Fibroblast of skin of right biceps (primary cell): ENCODE results near the gene DNAJB2.
"Not testable (repeated sequence)": the region's sequence is repeated elsewhere in the genome, so short reads cannot be mapped to it uniquely, and the experiment has no call there.

Experiments
- DNase-seq: peaks from one replicate; pipeline ENCODE4 v3.0.0-alpha.2; 2013

Gene DNAJB2

DNA sequence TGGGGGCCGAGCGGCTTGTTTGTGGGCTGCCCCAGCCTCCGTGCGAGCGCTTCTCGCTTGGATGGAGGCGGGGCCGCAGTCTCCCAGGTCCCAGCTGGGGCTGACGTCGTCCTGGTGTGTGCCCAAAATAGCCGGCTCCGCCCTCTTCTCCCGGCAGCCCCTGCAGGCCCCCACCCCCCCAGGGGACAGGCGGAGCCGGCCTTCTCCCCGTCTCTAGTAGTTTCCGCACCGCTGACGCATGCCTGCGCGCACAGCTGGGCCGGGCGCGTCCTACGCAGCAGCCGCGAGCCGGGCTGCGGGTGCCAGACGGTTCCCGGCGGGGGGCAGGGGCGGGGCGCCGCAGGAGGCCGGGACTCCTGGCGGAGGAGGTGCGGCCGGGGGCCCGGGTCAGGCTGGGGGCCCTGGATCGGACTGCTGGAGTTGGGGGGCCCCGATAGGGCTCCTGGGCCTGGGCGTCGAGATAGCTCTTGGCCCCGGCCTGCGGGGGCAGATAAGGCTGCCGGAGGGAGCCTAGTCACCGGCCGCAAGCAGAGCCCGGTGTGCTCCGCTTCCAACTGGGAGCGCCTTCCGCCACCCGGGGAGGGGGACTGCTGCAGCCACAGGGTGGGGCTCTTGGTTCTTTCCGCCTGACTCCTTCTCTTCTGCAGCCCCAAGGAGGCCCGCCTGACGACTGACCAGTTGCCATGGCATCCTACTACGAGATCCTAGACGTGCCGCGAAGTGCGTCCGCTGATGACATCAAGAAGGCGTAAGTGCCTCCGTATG, at the start of gene DNAJB2:
Gene DNAJB2, plus strand, starts transcription at position 216 of the 765 bp plus-strand sequence. Its CDS starts 468 bp downstream, at position 684.
- DNase-seq = peak; percentile 100

DNA sequence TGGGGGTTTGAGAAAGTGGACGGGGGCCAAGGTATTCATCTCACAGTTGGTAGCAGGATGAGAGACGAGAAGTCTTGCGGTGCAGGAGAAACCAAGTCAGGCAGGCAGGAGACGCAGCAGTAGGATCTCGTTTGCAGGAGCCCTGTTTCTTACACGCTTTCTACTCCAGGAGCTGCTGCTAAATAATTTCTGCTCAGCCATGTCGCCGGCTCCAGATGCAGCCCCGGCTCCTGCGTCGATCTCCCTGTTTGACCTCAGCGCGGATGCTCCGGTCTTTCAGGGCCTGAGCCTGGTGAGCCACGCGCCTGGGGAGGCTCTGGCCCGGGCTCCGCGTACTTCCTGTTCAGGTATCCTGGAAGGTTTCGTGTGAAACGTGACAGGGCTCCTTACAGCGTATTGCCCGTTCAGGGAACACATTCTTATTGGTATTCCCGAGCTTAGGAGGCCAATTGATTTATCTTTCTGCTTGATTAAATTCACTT, 49.1 kb upstream of the DNAJB2 start:
- DNase-seq = peak; percentile 66

DNA sequence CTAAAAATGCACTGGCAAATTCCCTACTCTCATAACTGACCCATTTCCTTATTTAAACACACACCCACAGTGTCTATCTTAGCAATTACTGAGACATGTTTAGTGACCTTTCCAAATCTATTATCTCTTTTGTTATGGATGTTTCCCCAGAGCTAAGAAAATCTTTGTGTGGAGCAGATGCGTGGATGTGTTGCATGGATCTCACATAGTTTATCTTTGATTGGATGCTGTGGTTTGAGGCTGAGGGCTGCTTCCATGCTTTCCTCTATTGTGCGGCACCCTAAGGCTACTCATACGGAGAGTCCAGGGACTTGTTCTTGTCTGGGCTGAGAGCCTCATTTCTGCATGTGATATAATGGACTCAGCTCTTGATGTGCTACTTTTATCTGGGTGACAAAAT, 44.8 kb upstream of the DNAJB2 start:
- no peak for DNase-seq

DNA sequence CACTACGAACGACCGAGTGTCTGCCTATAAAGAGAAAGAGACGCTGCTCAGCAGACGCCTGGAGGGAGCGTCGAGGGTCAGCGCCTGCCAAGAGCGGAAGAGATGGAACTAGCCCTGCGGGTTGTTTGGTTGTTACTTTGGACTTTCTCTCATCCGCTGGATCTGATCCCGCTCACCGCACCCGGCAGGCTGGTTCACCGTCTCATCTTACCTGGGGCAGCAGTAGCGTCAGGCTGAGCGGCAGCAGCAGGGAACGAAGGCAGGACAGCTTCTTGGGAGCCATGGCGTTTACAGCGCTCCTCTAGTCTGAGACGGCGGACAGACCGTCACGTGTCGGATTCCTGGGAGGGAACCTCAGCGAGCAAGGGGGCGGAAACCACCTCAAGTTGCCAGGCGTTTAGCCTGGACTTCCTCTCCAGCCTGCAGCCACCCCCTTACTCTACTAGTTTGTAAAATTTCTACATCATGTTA, 35.8 kb upstream of the DNAJB2 start:
- no peak for DNase-seq

DNA sequence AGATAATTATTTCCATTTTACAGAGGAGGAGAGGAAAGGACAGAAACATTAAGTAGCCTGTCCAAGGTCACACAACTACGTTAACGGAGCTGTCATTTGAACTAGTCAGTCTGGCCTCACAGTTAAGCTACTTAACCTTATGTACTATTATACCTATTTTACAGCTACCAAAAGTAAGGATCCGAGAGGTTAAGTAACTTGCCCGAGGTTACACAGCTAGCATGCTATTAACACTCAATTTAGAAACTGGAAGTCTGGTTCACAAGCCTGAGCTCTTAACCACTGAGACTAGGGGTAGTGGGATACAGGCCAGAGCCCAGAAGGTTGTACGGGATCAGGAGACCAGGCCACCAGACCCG, 34.4 kb upstream of the DNAJB2 start:
- DNase-seq = no peak

DNA sequence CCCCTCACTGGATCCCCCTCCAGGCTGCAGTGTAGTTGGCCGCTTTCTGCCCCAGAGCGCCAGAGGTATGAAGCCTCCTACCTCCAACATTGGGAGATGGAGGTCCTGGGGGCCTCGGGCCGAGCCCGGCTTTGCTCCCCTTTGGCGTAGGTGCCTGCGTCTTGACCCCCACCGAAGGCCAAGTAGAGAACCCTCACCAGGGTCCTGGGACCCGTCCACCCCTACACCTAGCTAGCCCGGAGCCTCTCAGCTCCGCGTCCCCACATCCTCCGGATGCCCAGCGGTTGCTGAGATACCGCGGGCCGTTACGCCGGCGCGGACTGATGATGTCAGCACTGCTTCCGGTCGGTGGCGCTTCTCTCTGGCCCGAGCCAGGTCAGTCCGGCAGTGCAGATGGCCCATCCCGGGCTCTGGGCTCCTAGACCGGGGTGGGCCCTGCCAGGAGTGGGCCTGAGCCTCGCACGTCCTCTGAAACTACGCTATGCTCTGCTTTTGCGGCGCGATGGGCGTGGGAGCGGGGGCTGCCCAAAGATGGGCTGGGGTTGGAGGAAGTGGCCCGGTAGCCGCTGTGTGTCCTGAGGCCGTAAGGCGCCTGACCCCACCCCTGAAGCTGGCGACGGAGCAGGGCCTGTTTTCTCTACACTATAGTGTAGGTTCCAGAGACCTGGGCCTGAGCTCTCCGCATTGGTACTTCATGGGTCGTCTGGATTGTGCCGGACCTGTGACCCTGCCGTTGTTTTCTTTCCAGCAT, 33.8 kb upstream of the DNAJB2 start, which contains the start of the genes GLB1L and STK16:
Gene GLB1L, minus strand, starts transcription at position 297 of the 751 bp plus-strand sequence. CDS start 1,871 bp downstream, outside the sequence.
Gene STK16, plus strand, starts transcription at position 332 of the 751 bp plus-strand sequence. CDS start 521 bp downstream, outside the sequence.
- DNase-seq = peak; percentile 91

DNA sequence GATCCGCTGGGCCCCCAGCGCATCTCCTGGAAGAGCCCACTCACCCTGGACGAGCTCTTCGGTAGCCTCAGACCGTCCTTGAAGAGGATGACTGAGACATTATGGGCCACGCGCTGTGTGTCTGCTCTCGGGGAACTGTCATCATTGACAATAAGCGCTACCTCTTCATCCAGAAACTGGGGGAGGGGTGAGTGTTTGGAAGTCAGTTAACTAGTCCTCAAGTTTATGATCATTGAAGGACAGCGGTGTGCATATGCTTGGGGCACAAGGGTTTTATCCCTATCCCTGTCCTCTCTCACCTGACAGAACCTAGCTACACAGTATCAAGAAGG, 33.3 kb upstream of the DNAJB2 start:
- DNase-seq = no peak

DNA sequence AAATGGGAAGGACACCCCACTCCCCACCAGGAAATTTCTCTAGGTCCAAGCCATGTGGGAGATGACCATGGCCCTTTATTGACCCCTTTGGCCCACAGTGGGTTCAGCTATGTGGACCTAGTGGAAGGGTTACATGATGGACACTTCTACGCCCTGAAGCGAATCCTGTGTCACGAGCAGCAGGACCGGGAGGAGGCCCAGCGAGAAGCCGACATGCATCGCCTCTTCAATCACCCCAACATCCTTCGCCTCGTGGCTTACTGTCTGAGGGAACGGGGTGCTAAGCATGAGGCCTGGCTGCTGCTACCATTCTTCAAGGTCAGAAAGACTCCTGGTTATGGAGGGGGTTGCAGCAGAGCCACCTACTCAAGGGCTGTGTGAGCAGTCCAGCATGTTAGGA, 32.6 kb upstream of the DNAJB2 start:
- no peak for DNase-seq

DNA sequence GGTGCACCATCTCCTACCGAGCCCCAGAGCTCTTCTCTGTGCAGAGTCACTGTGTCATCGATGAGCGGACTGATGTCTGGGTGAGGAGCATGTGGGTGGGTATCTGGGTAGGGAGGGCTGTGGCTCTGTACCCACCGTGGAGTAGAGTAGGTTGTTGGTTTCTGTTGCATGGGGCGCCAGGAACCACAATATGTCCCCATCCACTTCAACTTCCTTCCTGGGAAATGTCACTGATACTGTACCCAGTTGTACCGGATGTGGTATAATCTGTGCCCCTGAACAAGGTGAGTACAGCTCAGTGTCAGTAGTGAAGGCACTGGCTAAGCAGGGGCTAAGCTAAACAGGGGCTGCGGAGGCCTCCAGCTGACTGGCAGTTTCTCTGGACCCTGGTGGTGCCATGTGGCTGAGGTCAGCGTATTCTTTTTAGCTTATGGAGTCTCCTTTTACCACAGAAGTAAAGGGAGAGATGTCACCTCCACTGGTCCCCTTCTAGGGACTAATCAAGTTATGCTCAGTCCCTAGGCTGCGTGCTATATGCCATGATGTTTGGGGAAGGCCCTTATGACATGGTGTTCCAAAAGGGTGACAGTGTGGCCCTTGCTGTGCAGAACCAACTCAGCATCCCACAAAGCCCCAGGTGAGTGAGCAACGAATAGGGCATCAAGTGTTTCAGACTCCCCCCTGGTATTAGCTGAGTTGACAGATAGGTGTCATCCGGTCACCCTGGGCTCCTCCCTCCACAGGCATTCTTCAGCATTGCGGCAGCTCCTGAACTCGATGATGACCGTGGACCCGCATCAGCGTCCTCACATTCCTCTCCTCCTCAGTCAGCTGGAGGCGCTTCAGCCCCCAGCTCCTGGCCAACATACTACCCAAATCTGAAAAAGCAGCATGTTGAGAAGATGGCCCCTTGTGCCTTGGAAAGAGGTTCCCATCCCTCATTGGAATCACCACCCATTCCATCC, 31.2 kb upstream of the DNAJB2 start:
- DNase-seq = no peak

DNA sequence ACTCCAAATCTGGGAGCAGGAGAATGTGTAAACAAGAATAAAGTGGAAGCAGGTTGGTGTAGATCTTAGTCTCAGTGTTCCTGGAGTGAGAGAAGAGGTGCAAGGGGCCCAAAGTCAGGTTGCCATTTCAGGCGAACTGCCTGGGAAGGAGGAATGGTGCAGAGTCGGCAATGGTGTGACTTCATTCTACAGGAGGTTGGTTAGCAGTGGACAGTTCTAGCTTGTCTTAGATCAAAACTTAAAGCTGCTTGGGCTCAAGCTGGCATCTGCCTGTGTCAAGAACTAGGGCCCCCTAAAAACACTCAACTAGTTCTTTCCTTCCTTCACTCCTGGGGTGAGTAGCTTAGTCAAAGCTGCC, 30.3 kb upstream of the DNAJB2 start:
- DNase-seq = no peak

DNA sequence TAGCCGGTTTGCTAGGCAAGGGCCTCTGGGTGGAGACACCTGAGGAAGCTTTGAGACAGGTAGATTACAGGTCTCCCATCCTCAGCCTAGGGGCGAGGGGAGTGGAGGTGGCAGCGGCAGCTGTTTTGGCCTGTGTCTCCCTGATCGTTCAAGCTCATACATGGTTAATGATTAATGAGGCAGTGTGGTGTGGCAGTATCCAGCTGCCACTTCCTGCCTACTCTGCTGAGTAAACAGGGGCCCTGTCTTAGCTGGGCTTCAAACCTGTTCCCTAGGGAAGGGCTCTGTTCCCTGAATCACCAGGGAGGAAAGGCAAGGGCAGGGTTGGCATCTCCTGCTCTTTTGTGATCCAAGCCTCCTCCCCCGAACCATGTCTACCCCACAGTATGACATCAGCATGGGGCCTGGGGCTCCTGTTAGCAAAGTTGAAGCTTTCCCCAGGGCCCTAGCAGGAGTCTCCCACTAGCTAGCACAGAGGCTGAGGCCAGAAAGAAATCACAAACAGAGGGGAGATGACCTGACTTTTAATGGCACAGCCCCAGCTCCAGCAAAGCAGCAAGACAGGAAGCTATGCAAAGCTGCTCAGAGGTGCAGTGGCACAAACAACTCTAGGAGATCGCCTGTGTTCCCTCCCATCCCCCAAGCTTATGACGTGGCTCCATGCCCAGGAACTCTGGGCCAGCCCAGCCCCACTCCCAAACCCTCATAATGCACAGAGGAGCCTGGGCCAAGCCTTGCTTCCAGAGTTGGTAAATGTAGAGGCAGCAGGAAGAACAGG, 29.8 kb upstream of the DNAJB2 start:
- peak; percentile 81 for DNase-seq

DNA sequence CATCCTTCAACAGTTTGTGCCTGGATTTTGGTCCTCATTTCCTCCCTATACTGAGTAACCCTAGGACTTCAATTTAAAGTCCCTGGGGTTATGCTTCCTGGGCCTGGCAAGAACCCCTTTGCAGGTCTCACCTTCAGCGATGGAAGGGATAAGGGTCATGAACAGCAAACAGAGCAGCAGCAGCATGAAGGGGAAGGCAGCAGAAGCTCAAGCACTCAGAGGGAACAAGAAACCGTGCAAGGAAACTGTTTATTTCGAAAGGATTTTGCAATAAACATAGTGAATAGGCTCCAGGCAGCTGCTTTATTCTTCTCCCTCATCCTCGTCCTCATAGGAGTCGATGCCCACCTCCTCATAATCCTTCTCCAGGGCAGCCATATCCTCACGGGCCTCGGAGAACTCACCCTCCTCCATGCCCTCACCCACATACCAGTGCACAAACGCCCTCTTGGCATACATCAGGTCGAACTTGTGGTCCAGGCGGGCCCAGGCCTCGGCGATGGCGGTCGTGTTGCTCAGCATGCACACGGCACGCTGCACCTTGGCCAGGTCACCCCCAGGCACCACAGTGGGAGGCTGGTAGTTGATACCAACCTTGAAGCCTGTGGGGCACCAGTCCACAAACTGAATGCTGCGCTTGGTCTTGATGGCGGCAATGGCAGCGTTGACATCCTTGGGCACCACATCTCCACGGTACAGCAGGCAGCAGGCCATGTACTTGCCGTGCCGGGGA, 29.0 kb upstream of the DNAJB2 start:
- DNase-seq = no peak

DNA sequence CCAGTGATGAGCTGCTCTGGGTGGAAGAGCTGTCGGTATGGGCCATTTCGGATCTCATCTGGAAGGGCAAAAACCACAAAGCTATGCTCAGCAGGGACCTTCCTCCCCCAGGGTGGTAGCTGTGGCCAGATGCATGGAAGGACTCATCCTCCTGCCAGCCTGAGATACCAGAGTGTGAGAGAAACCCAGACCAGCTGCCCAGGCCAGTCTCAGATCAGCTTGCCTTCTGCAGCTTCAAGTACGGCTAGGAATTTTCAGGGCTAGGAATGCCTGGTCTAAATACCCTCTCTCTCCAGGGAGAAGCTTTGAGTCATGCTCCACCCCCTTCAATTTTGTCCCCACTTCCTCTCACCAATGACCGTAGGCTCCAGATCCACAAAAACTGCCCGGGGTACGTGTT, 27.5 kb upstream of the DNAJB2 start:
- DNase-seq = no peak

DNA sequence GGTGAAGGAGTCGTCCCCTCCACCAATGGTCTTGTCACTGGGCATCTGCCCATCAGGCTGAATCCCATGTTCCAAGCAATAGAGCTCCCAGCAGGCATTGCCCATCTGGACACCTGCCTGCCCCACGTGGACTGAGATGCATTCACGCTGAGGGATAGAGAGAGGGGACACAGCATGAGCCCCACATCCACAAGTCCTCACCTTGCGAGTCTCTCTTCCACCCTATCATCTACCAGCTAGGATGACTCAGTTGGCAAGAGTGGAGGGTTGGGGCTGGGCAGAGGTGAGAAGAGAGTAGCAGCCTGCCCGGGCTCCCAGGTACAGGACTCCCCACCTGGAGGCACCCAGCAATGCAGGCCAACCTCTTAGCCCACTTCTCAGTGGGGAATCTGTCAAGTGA, 27.1 kb upstream of the DNAJB2 start:
- DNase-seq = no peak

DNA sequence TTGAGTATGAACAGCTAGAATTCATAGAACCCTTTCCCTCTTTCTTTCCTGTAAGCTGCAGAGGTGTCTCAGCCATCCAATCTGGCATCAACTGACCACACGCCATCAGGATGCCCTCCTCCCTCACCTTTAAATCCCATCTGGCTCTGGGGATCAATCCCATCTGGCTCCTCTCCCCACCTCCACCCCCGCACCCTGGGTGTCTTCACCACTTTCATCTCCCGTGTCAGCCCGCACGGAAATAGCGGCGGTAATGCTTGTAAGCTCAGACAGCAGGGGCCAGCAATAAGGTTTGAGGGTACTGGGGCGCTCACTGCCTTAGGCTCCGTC, 26.6 kb upstream of the DNAJB2 start:
- DNase-seq = no peak

DNA sequence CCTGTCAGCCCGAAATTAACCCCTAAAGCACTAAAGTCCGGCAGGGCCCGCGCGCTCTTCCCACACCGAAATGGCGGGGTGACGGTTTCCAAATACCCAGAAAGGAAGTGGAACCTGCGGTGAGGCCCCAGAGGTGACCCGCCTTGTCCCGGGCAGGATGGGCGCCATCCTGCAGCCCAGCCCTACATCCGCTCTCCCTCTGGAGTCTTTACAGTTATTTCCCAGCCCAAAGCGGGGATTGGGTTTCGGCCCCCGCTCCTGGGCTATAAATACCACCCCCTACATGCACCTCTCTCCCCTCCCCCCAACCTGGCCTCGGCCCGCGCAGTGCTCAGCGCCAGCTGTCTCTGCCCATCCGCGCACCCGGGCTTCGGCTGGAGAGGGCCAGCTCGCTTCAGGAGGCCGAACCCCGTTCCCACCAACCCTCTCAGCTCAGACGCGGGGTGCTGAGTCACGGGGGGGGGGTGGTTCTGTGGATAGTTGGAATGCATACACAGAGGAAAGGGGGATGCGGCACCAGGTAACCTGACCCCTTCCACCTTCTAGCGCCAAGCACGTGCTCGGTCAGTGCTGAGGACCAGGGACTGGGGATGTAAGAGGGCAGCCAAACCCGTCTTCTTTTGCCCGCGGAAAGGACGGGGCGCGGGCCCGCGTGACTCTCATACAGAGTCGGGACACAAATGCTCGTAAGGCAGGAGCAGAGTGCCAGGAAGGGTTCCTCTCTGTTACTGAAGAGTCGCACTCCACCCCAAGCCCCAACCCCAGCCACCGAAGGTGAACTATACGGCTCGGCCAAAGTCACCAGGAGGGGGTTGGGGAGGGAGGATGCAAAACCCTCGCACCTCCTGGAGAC, 26.0 kb upstream of the DNAJB2 start, which contains the start of gene TUBA4B:
Gene TUBA4B, plus strand, starts transcription at position 344 of the 853 bp plus-strand sequence. Its CDS starts 165 bp downstream, at position 509.
- DNase-seq = peak; percentile 50

DNA sequence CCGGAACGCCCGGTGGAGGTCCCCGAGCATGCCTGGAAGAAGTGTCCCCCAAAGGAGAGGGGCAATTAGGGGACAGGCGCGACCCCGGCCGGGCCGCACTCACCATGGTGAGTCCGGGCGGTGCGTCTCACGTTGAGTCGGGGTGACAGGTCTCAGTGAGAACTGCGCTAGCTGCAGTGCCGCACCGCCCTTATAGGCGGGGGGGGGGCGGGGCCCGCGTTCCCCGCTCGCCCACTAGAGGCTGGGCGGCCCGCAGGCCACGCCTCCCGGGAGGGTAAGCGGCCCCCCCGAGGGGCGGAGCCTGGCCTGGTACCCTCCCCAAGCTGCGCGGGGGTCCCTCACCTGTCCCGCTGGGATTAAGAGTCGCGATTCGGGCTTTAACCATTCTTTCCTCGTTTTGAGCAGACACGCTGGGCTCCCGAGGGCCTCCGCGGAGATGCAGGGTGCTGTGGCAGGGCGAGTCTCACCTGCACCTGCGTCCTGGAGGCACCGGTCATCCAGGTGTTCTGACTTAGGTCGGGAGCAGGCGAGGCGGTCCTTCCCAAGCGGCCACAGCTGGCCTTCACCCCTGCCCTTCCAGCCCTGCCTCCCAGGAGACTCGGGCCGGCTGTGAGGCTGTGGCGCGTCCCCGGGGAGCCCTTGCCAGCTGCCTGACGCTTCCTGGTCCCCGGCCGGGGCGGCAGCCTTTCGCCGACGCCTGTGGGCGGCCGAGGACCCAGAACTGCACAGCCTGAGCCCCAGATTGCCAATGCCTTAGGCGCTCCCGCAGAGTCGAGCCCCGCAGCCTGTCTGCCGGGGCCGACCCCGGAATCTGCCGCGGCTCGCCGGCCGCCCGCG, 25.2 kb upstream of the DNAJB2 start, which contains the start of gene TUBA4A:
Gene TUBA4A, minus strand, starts transcription at position 166 of the 837 bp plus-strand sequence. Its CDS starts 60 bp downstream, at position 106.
- DNase-seq = peak; percentile 58

DNA sequence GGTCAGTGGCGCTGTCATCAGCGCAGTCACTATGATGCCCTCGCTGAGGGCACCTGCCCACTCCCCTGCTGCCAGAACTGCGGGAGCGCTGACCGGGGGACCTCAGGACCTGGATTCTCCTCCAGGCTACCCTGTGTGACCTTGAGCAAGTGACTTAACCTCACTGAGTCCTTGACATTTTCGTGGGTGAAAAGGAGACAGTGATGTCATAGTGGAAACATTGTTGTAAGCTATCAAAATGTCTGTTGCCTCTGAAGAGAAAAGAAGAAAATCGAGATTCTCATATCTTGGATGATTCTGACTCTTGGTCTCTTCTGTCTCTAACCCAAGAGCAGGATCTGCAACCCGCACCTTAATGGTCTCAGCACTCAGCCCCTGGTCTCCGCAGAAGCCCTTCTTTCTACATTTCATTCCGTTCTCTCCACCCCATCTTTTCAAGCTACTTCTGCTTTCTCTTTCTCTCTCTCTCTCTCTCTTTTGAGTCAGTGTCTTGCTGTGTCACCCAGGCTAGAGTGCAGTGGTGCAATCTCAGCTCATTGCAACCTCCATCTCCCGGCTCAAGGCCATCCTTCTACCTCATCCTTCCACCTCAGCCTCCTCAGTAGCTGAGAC, 24.5 kb upstream of the DNAJB2 start:
- DNase-seq = no peak

DNA sequence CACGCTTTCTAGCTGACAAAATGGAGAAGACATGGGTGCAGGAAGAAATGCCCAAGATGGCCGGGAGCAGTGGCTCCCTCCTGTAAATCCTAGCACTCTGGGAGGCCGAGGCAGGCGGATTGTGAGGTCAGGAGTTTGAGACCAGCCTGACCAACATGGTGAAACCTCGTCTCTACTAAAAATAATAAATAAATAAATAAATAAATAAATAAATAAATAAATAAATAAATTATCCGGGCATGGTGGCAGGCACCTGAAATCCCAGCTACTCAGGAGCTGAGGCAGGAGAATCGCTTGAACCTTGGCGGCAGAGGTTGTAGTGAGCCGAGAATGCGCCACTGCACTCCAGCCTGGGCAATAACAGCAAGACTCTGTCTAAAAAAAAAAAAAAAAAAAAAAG, 20.2 kb upstream of the DNAJB2 start:
- not testable (repeated sequence) for DNase-seq
